ENCODE measurements around the gene PRSS37. TPM values are rescaled to one million over a fixed set of nuclear protein-coding genes. Genes with fewer than 3 reads are reported as not detected.

PRSS37 gene
- total and polyA plus RNA-seq, 2 experiments from 2014 or later: 0.13 TPM; not detected in 1

DNA sequence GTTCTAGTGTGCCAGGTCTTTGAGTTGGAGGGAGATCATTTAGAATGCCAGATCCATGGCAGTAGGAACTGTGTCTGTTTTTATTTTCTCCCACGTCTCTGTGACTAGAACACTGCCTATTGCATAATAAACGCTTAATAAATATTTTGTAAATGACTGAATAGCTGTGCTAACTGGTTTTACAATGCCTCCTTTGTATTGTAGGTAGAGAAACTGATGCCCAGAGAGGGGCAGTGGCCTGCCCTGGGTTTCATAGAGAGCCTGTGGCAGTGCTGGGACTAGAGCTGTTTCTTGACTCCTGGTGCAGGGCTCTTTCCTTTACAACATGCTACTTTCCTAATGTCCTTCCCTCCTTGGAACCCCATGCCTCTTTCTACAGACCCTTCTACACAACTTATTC is 48.8 kb downstream of the PRSS37 start:
- no peak overlapping the region for H3K4me3 ChIP-seq
- no peaks in the 10 kb centered on the region for H4K20me1 ChIP-seq (ENCODE audit: insufficient read depth, poor library complexity, severe bottlenecking)

DNA sequence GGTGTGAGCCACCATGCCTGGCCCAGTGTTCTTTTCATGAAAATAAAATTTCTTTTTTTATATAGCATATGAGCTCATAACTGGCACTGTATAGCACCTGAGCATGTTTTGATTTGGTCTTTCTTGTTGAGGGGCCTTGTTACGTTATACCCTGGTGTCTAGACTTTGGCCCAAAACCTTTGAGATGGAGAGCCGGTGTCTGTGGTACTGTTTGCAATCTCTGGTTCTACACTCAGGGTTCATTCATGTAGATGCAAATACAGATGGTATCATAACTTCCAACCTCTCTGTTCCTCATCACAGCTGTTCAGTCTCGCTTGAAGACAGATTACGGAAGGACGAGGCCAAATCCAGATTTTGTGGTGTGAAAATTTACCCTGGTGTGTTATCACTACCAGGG is 51.4 kb downstream of the PRSS37 start, which contains the start of gene TAS2R5:
TSS of gene TAS2R5 (plus strand) at position 301 of the 400 bp plus-strand sequence. CDS start 145 bp downstream, outside the sequence.
- Histone ChIP-seq H3K4me1 (ENCODE audit: insufficient read depth) (no peaks in the 10 kb centered on the region), H3K36me3 (replicated peaks; ENCODE audit: insufficient read depth, low read depth) (no peaks in the 10 kb centered on the region), H4K20me1 (ENCODE audit: insufficient read depth, poor library complexity, severe bottlenecking) (no peaks in the 10 kb centered on the region), H3K9me3 (ENCODE audit: low read depth) (no peaks in the 10 kb centered on the region), H3K4me3 (no peak within 1 kb of the TSS), H3K27me3 (no peaks in the 10 kb centered on the region), H2AFZ (no peak within 1 kb of the TSS), H3K4me2 (no peak within 1 kb of the TSS), H3K79me2 (no peaks in the 10 kb centered on the region), H3K9me2 (replicated peaks; ENCODE audit: insufficient read depth) (no peaks in the 10 kb centered on the region), H3K27ac (no peak within 1 kb of the TSS)
- no peak for DNase-seq (ENCODE audit: low spot score)
- WGBS (ENCODE audit: low lambda C conversion rate, missing lambda C conversion rate): 84% methylated on average over 5 of the region's 5 CpGs
- TF ChIP-seq EZH2phosphoT487 (IDR thresholded peaks at IDR 0.05; ENCODE audit: low read depth, severe bottlenecking, unreplicated experiment) (no peak), EZH2 (IDR thresholded peaks at IDR 0.05; ENCODE audit: borderline replicate concordance) (no peak)
- TF ChIP-seq, protein P1, sequence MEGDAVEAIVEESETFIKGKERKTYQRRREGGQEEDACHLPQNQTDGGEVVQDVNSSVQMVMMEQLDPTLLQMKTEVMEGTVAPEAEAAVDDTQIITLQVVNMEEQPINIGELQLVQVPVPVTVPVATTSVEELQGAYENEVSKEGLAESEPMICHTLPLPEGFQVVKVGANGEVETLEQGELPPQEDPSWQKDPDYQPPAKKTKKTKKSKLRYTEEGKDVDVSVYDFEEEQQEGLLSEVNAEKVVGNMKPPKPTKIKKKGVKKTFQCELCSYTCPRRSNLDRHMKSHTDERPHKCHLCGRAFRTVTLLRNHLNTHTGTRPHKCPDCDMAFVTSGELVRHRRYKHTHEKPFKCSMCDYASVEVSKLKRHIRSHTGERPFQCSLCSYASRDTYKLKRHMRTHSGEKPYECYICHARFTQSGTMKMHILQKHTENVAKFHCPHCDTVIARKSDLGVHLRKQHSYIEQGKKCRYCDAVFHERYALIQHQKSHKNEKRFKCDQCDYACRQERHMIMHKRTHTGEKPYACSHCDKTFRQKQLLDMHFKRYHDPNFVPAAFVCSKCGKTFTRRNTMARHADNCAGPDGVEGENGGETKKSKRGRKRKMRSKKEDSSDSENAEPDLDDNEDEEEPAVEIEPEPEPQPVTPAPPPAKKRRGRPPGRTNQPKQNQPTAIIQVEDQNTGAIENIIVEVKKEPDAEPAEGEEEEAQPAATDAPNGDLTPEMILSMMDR (IDR thresholded peaks at IDR 0.05; ENCODE audit: poor library complexity): no peak

More for the DNA sequence above, 48.8 kb downstream of the PRSS37 start:
- Histone ChIP-seq H2AFZ (no peak overlapping the region), H3K36me3 (replicated peaks; ENCODE audit: insufficient read depth, low read depth) (no peaks in the 10 kb centered on the region), H3K9me3 (ENCODE audit: low read depth) (no peaks in the 10 kb centered on the region), H3K79me2 (no peaks in the 10 kb centered on the region), H3K27me3 (no peaks in the 10 kb centered on the region), H3K4me1 (ENCODE audit: insufficient read depth) (no peaks in the 10 kb centered on the region), H3K4me2 (no peak overlapping the region), H3K27ac (no peak overlapping the region), H3K9me2 (replicated peaks; ENCODE audit: insufficient read depth) (no peaks in the 10 kb centered on the region)
- DNase-seq (ENCODE audit: low spot score): no peak
- WGBS (ENCODE audit: low lambda C conversion rate, missing lambda C conversion rate): 92% methylated on average over 2 of the region's 2 CpGs
- no peak for TF ChIP-seq EZH2 (IDR thresholded peaks at IDR 0.05; ENCODE audit: borderline replicate concordance)
- TF ChIP-seq EZH2phosphoT487 (IDR thresholded peaks at IDR 0.05; ENCODE audit: low read depth, severe bottlenecking, unreplicated experiment): no peak
- TF ChIP-seq, protein P1 (IDR thresholded peaks at IDR 0.05; ENCODE audit: poor library complexity): no peak

DNA sequence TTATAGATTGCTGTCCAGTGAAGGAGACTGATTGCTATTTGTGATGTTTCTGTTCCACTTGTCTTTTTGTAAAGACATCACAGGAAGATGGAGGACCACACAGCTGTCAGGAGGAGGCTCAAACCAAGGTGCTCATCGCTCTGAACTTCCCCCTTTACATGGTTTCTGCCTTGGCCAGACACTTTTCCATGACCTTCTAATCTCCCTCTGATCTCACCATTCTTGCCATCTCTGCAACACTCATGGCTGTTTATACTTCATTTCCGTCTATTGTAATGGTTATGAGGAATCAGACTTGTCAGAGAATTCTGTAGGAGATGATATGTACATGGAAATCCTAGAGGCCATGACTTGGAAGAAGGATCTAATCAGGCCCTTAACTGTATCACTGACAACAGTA is 53.0 kb downstream of the PRSS37 start:
- Histone ChIP-seq H3K4me2 (no peak overlapping the region), H4K20me1 (ENCODE audit: insufficient read depth, poor library complexity, severe bottlenecking) (no peaks in the 10 kb centered on the region), H3K4me3 (no peak overlapping the region), H3K36me3 (replicated peaks; ENCODE audit: insufficient read depth, low read depth) (no peaks in the 10 kb centered on the region), H3K9me2 (replicated peaks; ENCODE audit: insufficient read depth) (no peaks in the 10 kb centered on the region), H3K79me2 (no peaks in the 10 kb centered on the region), H3K4me1 (ENCODE audit: insufficient read depth) (no peaks in the 10 kb centered on the region), H2AFZ (no peak overlapping the region), H3K9me3 (ENCODE audit: low read depth) (no peaks in the 10 kb centered on the region), H3K27me3 (no peaks in the 10 kb centered on the region), H3K27ac (no peak overlapping the region)
- DNase-seq (ENCODE audit: low spot score): no peak
- 100% methylated on average over 2 of the region's 2 CpGs for WGBS (ENCODE audit: low lambda C conversion rate, missing lambda C conversion rate)
- no peak for TF ChIP-seq EZH2phosphoT487 (IDR thresholded peaks at IDR 0.05; ENCODE audit: low read depth, severe bottlenecking, unreplicated experiment)
- TF ChIP-seq, protein P1 (IDR thresholded peaks at IDR 0.05; ENCODE audit: poor library complexity): no peak
- TF ChIP-seq EZH2 (IDR thresholded peaks at IDR 0.05; ENCODE audit: borderline replicate concordance): no peak

Other genes with a start within 250 kb of the PRSS37 start
- 29.1 and 29.5 TPM in 2 replicates for gene DENND11, start 139.3 kb downstream of the PRSS37 start, total RNA-seq
- gene DENND11, start 139.3 kb downstream of the PRSS37 start, polyA plus RNA-seq: 4.0 and 5.6 TPM in 2 replicates
- gene WEE2, start 133.1 kb downstream of the PRSS37 start, total RNA-seq: 3.6 and 3.7 TPM in 2 replicates
- 0.60 and 0.89 TPM in 2 replicates for gene WEE2, start 133.1 kb downstream of the PRSS37 start, polyA plus RNA-seq
- gene SSBP1, start 103.1 kb downstream of the PRSS37 start, total RNA-seq: 153 and 186 TPM in 2 replicates
- gene SSBP1, start 103.1 kb downstream of the PRSS37 start, polyA plus RNA-seq: 212 and 220 TPM in 2 replicates
- gene TAS2R3, start 77.4 kb downstream of the PRSS37 start, total RNA-seq: 0.87 and 1.3 TPM in 2 replicates
- not detected in 2 replicates for gene TAS2R3, start 77.4 kb downstream of the PRSS37 start, polyA plus RNA-seq
- 1.9 and 2.6 TPM in 2 replicates for gene TAS2R4, start 64.8 kb downstream of the PRSS37 start, total RNA-seq
- not detected in 2 replicates for gene TAS2R4, start 64.8 kb downstream of the PRSS37 start, polyA plus RNA-seq
- gene TAS2R5, start 51.3 kb downstream of the PRSS37 start, total RNA-seq: 4.4 and 5.1 TPM in 2 replicates
- 1.5 and 1.6 TPM in 2 replicates for gene TAS2R5, start 51.3 kb downstream of the PRSS37 start, polyA plus RNA-seq
- gene OR9A4, start 74.9 kb upstream of the PRSS37 start, total RNA-seq: not detected in 2 replicates
- not detected in 2 replicates for gene OR9A4, start 74.9 kb upstream of the PRSS37 start, polyA plus RNA-seq
- not detected in 2 replicates for gene CLEC5A, start 105.5 kb upstream of the PRSS37 start, total RNA-seq
- gene CLEC5A, start 105.5 kb upstream of the PRSS37 start, polyA plus RNA-seq: not detected in 2 replicates
- not detected in 2 replicates for gene TAS2R38, start 132.3 kb upstream of the PRSS37 start, total RNA-seq
- not detected in 2 replicates for gene TAS2R38, start 132.3 kb upstream of the PRSS37 start, polyA plus RNA-seq
- gene MGAM, start 154.4 kb upstream of the PRSS37 start, total RNA-seq: 2.5 and 2.7 TPM in 2 replicates
- gene MGAM, start 154.4 kb upstream of the PRSS37 start, polyA plus RNA-seq: 0.89 and 1.0 TPM in 2 replicates

Measured in hepatocyte (in vitro differentiated cells).